Large intestine (tissue), 3 donors: ENCODE measurements around the gene SLC10A3. TPM values are rescaled to one million over a fixed set of nuclear protein-coding genes. Genes with fewer than 3 reads are reported as not detected.
"Not testable (repeated sequence)": the region's sequence is repeated elsewhere in the genome, so short reads cannot be mapped to it uniquely, and the experiment has no call there.

Experiments
- DNase-seq, 2 donors: peaks; one replicate each; pipeline versions ENCODE4 v3.0.0 to v3.0.0-alpha.2; 2013
- H3K27ac ChIP-seq: one replicate; pipeline ENCODE4 v1.5.1; 2013; ENCODE audit warnings: low read length
- H3K27me3 ChIP-seq: 2 replicates; pipeline ENCODE4 v1.6.1; 2013; ENCODE audit warnings: low read length; ENCODE audit not compliant: control insufficient read depth, insufficient read depth
- H3K36me3 ChIP-seq: 2 replicates; pipeline ENCODE4 v1.6.1; 2013; ENCODE audit warnings: low read length; ENCODE audit not compliant: control insufficient read depth, insufficient read depth
- H3K4me1 ChIP-seq: one replicate; pipeline ENCODE4 v1.6.1; 2013; ENCODE audit warnings: low read length; ENCODE audit not compliant: control insufficient read depth, insufficient read depth
- H3K4me3 ChIP-seq: one replicate; pipeline ENCODE4 v1.5.1; 2013; ENCODE audit warnings: low read length
- H3K9me3 ChIP-seq: one replicate; pipeline ENCODE4 v1.6.1; 2013; ENCODE audit warnings: mild to moderate bottlenecking, low read depth, low read length, moderate library complexity; ENCODE audit not compliant: control insufficient read depth
- WGBS: methylation state at CpG from one replicate; pipeline ENCODE4 v1.1.5; 2013; ENCODE audit warnings: low lambda C conversion rate; ENCODE audit not compliant: insufficient coverage; 5-methylcytosine and 5-hydroxymethylcytosine counted together
- polyA plus RNA-seq: library from polyadenylated mRNA; unstranded; fragments of 120-200 nt; gene quantifications from one replicate; pipeline ENCODE4 v1.2.1, GENCODE V29; 2013

Gene SLC10A3
- polyA plus RNA-seq, 1 donor = 21.1 TPM

DNA sequence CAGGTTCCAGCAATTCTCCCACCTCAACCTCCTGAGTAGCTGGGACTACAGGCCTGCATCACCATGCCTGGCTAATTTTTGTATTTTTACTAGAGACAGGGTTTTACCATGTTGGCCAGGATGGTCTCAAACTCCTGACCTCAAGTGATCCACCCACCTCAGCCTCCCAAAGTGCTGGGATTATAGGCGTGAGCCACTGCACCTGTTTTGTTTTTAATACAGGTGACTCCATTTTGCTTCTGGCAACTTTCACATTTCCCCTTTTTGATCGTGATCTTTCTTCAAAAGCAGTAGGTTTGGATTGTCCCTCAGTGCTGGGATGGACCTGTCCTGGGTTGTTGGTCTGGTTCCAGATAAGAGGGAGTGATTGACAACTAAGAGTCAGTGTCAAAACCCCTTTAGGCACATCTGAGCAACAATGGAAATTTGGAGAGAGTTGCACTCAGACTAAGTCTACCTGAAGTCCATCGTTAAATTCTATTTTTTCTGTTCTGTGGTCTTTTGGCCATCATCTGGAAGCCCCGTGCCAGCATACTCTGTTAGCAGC lies 6.2 kb upstream of the SLC10A3 start:
- H3K4me3 ChIP-seq, DNase-seq, H3K36me3 ChIP-seq, H3K4me1 ChIP-seq, H3K9me3 ChIP-seq, H3K27me3 ChIP-seq, H3K27ac ChIP-seq: not testable (repeated sequence)
- WGBS = no CpG with 5 or more reads among the region's 4 CpGs

DNA sequence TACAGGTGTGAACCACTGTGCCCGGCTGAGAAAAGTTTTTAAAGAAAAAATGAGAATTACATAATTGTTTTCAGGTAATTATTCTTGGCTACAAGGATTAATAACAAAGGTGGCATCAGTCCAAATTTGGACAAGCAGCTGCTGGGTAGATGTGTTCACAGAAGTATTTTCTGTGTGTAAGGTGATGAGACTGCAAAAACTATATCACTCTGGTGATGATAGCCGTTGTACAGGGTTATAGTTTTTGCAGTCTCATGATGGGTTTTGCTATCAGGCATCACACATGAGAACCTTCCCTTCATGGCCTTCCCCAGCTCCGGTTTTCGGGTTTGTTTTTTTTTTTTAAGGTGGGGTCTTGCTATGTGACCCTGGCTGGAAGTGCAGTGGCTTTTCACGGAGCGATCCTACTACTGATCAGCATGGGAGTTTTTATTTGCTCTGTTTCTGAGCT lies 5.1 kb upstream of the SLC10A3 start:
- no peaks in the 10 kb centered on the region for H3K9me3 ChIP-seq
- no peak overlapping the region for H3K27ac ChIP-seq
- no peaks in the 10 kb centered on the region for H3K4me1 ChIP-seq
- DNase-seq = no peak
- no peaks in the 10 kb centered on the region for H3K27me3 ChIP-seq
- H3K36me3 ChIP-seq = no peaks in the 10 kb centered on the region
- no peak overlapping the region for H3K4me3 ChIP-seq
- no CpG with 5 or more reads among the region's 6 CpGs for whole genome bisulfite sequencing

DNA sequence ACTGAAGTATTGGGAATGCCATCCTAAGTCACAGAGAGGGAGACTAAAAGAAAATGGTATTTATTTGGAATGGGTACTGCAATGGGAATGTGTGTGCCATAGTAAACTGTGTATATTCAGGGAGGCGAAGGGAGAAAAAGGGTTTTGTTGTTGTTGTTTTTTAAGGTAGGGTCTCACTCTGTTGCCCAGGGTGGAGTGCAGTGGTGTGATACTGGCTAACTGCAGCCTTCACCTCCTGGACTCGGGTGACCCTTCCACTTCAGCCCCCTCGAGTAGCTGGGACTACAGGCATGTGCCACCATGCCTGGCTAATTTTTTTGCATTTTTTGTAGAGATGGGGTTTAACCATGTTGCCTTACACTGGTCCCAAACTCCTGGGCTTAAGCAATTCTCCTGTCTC lies 4.3 kb upstream of the SLC10A3 start:
- no peaks in the 10 kb centered on the region for H3K27me3 ChIP-seq
- no peak overlapping the region for H3K27ac ChIP-seq
- no peaks in the 10 kb centered on the region for H3K9me3 ChIP-seq
- no CpG with 5 or more reads among the region's 3 CpGs for WGBS
- peaks cover 1% of the 10 kb centered on the region for H3K4me1 ChIP-seq
- no peak overlapping the region for H3K4me3 ChIP-seq
- DNase-seq = no peak
- H3K36me3 ChIP-seq = no peaks in the 10 kb centered on the region

DNA sequence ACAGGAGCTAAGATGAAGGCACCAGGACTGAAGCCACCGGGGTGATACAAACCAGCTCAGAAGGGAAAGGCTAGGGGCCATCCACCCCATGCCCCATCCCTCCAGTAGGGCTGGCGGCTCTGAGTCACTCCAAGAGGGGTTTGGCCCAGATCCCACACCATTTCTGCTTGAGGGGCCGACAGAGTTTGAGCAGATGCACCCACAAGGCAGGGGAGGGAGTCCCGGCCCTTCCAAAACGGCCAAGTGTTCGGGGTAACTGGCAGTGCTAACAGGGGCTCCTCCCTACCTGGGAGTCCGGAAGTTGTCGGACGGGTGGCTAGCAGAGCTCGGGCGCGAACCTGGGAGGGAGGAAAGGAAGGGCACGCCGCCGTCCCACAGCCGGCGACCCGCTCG lies 412 bp downstream of the SLC10A3 start:
- H3K27me3 ChIP-seq = no peaks in the 10 kb centered on the region
- no peaks in the 10 kb centered on the region for H3K9me3 ChIP-seq
- peaks cover 20% of the 10 kb centered on the region for H3K4me1 ChIP-seq
- peak overlapping the region; percentile 70 for H3K27ac ChIP-seq
- H3K4me3 ChIP-seq = peak overlapping the region; percentile 64
- H3K36me3 ChIP-seq = peaks cover 8% of the 10 kb centered on the region
- no CpG with 5 or more reads among the region's 19 CpGs for WGBS
- peak in 1 of 2 donors; percentile 39 for DNase-seq

DNA sequence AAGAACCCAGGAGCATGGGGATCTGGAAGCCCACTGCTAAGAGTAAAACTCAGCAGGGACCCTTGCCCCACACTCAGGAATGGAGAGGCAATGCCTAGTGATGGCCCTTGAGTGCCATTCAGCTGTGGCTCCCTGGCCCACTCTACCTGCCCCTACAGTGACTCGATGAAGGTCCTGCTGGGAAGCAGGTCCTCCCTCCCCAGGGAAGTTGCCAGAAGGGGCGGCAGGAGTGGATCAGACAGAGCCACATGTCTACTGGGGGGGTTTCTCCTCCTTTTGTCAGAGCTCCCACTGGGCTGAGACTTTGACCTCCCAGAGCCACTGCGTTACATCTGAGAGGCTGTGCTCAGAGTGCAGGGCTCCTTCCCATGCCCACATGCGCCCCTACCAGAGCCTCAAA lies 1.2 kb downstream of the SLC10A3 start:
- Histone ChIP-seq H3K9me3 (no peaks in the 10 kb centered on the region), H3K4me1 (peaks cover 24% of the 10 kb centered on the region), H3K4me3 (peak overlapping the region; percentile 64), H3K27me3 (no peaks in the 10 kb centered on the region), H3K27ac (no peak overlapping the region), H3K36me3 (peaks cover 16% of the 10 kb centered on the region)
- no CpG with 5 or more reads among the region's 4 CpGs for WGBS
- DNase-seq = no peak

DNA sequence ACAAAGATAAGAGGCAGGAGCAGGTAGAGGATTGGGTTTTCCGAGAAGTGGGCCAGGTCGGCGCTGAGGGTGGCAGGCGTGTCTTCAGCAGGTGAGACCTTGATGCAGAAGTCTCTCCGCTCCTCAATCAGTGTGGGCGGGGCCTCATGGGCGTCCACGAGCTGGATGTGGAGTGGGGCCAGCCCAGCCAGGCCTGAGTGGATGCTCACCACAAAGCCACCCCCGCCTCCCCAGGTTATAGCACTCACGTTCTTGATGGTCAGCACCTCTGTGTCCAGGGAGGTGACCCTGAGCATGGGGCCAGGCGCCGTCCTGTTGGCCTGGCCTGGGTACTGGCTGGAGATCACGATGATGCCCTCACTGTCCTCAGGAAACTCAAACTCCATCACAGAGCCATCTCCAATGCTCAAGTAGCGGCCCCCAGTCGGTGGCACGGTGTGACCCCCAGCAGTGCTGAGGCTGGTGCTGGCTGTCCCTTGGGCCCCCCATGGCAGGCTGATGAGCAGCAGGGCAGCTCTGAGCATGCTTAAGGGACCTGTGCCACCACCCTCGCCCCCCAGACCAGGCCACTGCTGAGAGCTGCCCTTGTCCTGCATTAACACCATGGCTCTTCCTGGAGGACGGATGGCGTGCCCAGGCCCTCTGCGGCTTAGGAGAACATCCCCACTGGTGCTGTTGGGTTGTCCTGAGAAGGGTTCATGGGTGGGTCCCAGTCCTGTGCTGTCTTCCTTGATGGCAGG lies 1.9 kb downstream of the SLC10A3 start:
- peaks cover 19% of the 10 kb centered on the region for H3K36me3 ChIP-seq
- no peak overlapping the region for H3K27ac ChIP-seq
- H3K4me1 ChIP-seq = peaks cover 24% of the 10 kb centered on the region
- H3K27me3 ChIP-seq = no peaks in the 10 kb centered on the region
- no CpG with 5 or more reads among the region's 20 CpGs for WGBS
- H3K4me3 ChIP-seq = no peak overlapping the region
- H3K9me3 ChIP-seq = no peaks in the 10 kb centered on the region
- no peak for DNase-seq

DNA sequence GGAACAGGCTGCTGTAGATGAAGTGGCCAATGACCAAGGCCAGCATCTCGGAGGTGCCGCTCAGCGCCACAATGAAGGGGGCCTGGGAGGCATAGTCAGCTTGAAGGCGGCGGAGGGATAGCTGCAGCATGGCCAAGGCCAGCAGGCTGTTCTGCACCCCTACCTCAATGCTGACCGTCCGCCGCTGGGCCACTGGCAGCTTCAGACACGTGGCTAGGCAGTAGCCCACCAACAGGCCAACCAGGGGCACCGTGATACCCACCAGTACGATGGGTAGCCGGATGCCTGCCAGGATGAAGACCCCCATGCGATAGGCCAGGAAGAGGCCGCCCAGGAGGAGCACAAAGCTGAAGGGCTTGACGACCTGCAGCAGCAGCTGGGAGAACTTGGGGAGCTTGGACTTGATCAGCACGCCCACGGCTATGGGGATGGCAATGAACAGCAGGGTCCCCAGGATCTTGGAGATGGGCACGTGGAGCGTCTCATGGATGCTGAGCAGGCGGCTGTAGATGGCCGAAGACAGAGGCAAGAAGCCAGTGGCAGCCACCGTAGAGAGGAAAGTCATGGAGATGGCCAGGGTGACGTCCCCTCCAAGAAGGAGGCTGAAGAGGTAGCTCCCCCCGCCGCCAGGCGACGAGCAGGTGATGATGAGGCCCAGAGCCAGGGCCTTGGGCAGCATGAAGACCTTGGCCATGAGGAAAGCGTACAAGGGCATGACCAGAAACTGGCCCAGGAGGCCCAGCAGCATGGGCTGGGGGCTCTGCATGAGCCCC lies 2.7 kb downstream of the SLC10A3 start:
- H3K4me3 ChIP-seq = no peak overlapping the region
- H3K27ac ChIP-seq = peak overlapping the region; percentile 89
- no peaks in the 10 kb centered on the region for H3K27me3 ChIP-seq
- H3K36me3 ChIP-seq = peaks cover 19% of the 10 kb centered on the region
- H3K4me1 ChIP-seq = peaks cover 24% of the 10 kb centered on the region
- no CpG with 5 or more reads among the region's 28 CpGs for WGBS
- H3K9me3 ChIP-seq = no peaks in the 10 kb centered on the region
- DNase-seq = no peak

DNA sequence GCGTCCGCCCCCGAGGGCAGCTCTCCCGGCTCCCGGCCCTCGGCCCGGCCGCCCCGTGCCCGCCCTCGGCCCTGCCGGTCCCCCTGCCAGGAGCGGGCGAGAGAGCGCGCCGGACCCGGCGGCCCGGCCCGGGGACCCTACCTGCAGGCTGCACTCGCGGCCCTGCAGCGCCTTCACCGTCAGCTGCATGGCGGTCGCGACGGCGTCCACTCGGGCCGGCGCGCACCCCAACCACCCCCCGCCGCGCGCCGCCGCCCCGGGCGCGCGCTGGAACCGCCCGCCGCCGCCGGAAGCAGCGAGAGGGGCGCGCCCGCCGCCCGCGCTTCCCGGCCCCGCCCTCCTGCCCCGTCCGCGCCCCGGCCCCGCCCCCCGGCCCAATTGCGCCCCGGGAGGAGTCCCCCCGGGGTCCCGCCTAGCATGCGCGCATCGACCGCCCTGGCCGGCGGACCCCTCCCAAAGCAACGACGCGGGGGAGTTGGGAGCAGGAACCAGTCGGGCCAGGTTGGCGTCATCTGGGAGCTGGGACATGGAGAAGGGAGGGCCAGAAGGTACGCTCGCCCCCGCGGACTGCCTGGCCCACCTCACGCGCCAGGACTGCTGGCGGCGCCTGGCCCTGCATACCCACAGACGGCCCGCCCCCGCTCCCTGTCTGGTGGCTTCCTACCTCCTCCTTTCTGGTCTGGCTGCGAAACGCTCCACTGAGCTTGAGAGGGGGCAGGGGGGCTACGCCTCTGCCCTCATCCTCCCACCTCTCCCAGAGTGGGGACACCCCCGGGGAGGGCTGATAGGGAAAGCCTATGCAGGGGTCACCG lies 3.8 kb downstream of the SLC10A3 start, which contains the start of gene UBL4A:
UBL4A (minus strand) TSS at position 220 of the 812 bp plus-strand sequence; CDS start at position 189, 31 bp downstream.
- H3K4me1 ChIP-seq = peaks cover 24% of the 10 kb centered on the region

DNA sequence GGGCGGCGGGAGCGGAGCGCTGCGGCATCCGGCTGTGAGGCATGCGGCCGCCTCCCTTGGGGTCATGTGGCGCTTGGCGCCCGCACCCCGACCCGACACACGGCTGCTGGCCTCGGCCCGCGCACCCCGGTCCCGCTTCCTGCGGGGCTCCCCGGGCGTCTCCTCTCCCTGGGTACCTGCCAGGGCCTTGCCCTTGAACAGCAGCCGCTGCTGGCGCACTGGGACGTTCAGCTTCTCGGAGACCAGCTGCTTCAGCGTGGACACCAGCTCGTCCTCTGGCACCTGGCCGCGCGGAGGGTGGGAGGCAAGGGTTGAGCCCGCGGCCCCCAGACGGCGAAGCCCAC lies 4.4 kb downstream of the SLC10A3 start:
- WGBS = no CpG with 5 or more reads among the region's 35 CpGs
- Histone ChIP-seq H3K27ac (peak overlapping the region; percentile 38), H3K4me3 (peak overlapping the region; percentile 60), H3K9me3 (no peaks in the 10 kb centered on the region), H3K36me3 (peaks cover 19% of the 10 kb centered on the region), H3K27me3 (no peaks in the 10 kb centered on the region), H3K4me1 (peaks cover 24% of the 10 kb centered on the region)
- DNase-seq = peak in 1 of 2 donors; percentile 38

More for the DNA sequence above, 3.8 kb downstream of the SLC10A3 start, which contains the start of gene UBL4A:
- Histone ChIP-seq H3K36me3 (peaks cover 19% of the 10 kb centered on the region), H3K27me3 (no peaks in the 10 kb centered on the region), H3K9me3 (no peaks in the 10 kb centered on the region), H3K27ac (peak within 1 kb of the TSS; percentile 89), H3K4me3 (peak within 1 kb of the TSS; percentile 60)
- no CpG with 5 or more reads among the region's 95 CpGs for WGBS
- peak; percentile 43 to 72 for DNase-seq
